ENCODE data around the gene ASB5.
"Not testable (repeated sequence)": the region's sequence is repeated elsewhere in the genome, so short reads cannot be mapped to it uniquely, and the experiment has no call there.

The ASB5 gene

GRCh38 chr4:176217510-176217909 is 51.5 kb downstream of the ASB5 start:
- DNase-seq: no peak

- DNase-seq: not testable (repeated sequence)
Observed at GRCh38 chr4:176212351-176212750, 56.7 kb downstream of the ASB5 start.

GRCh38 chr4:176210579-176211296 is 58.3 kb downstream of the ASB5 start:
- DNase-seq: no peak

GRCh38 chr4:176210101-176210500 is 58.9 kb downstream of the ASB5 start:
- no peak for DNase-seq

GRCh38 chr4:176209535-176209934 is 59.5 kb downstream of the ASB5 start:
- DNase-seq: no peak

GRCh38 chr4:176207839-176208238 is 61.2 kb downstream of the ASB5 start:
- DNase-seq: no peak

GRCh38 chr4:176205299-176205698 is 63.7 kb downstream of the ASB5 start:
- DNase-seq: no peak

GRCh38 chr4:176198316-176198903 is 70.6 kb downstream of the ASB5 start:
- no peak for DNase-seq

GRCh38 chr4:176195184-176195978 is 73.6 kb downstream of the ASB5 start, which contains the start of gene SPATA4:
TSS of gene SPATA4 (minus strand) at chr4:176195585. CDS start at chr4:176195562, 23 bp downstream.
- peak in 13 of 14 donors; percentile 31 to 92 (median 86) for DNase-seq

GRCh38 chr4:176193938-176194337 is 75.1 kb downstream of the ASB5 start:
- DNase-seq: no peak

- DNase-seq: no peak
Observed at GRCh38 chr4:176193126-176193525, 75.9 kb downstream of the ASB5 start.

GRCh38 chr4:176191974-176192373 is 77.0 kb downstream of the ASB5 start:
- DNase-seq: peak in 1 of 14 donors; percentile 2

- no peak for DNase-seq
Observed at GRCh38 chr4:176189891-176190795, 78.9 kb downstream of the ASB5 start.

- no peak for DNase-seq
Observed at GRCh38 chr4:176188654-176189053, 80.4 kb downstream of the ASB5 start.

- no peak for DNase-seq
Observed at GRCh38 chr4:176187624-176188023, 81.4 kb downstream of the ASB5 start.

- no peak for DNase-seq
Observed at GRCh38 chr4:176186671-176187395, 82.2 kb downstream of the ASB5 start.

GRCh38 chr4:176186067-176186466 is 83.0 kb downstream of the ASB5 start:
- DNase-seq: no peak

GRCh38 chr4:176185051-176185450 is 84.0 kb downstream of the ASB5 start:
- DNase-seq: no peak

Data from C1 segment of cervical spinal cord (tissue), 14 donors.